GM23338 (cell line): Measurements from ENCODE around the gene ANTXR1. TPM values are rescaled to one million over a fixed set of nuclear protein-coding genes. Genes with fewer than 3 reads are reported as not detected.

ENCODE experiments used
- ATAC-seq: fragments of 200-7000 bp; cut with Tn5 transposase; 3 replicates; pipeline ENCODE4 v1.9.1; 2020
- DNase-seq: peaks from one replicate; pipeline ENCODE4 v3.0.0-alpha.2; 2015; ENCODE audit warnings: low spot score
- H2AFZ ChIP-seq: fragments of 200-600 bp; sonication (generic); 2 replicates; pipeline ENCODE4 v1.8.0; 2016; ENCODE audit warnings: antibody characterized with exemption, mild to moderate bottlenecking, moderate library complexity
- H3F3A ChIP-seq: fragments of 200-600 bp; sonication (generic); replicated peaks from 2 replicates; pipeline ENCODE4 v1.8.0; 2017; ENCODE audit warnings: antibody characterized with exemption, mixed run types, low read depth
- H3K27ac ChIP-seq: fragments of 200-600 bp; sonication (generic); 2 replicates; pipeline ENCODE4 v1.6.1; 2016; ENCODE audit warnings: low read depth
- H3K27me3 ChIP-seq: fragments of 200-600 bp; sonication (generic); 2 replicates; pipeline ENCODE4 v1.8.0; 2016; ENCODE audit warnings: mild to moderate bottlenecking, mixed run types, moderate library complexity; ENCODE audit not compliant: insufficient read depth
- H3K36me3 ChIP-seq: fragments of 200-600 bp; sonication (generic); 2 replicates; pipeline ENCODE4 v1.8.0; 2016; ENCODE audit warnings: mild to moderate bottlenecking; ENCODE audit not compliant: insufficient read depth
- H3K4me1 ChIP-seq: fragments of 200-600 bp; sonication (generic); 2 replicates; pipeline ENCODE4 v1.8.0; 2016; ENCODE audit warnings: mild to moderate bottlenecking, moderate library complexity; ENCODE audit not compliant: insufficient read depth
- H3K4me2 ChIP-seq: fragments of 200-600 bp; sonication (generic); 2 replicates; pipeline ENCODE4 v1.7.1; 2017; ENCODE audit warnings: mixed run types
- H3K4me3 ChIP-seq: fragments of 200-600 bp; sonication (generic); 2 replicates; pipeline ENCODE4 v1.6.1; 2016; ENCODE audit warnings: mixed run types
- H3K79me2 ChIP-seq: fragments of 200-600 bp; sonication (generic); replicated peaks from 2 replicates; pipeline ENCODE4 v1.8.0; 2017; ENCODE audit warnings: mild to moderate bottlenecking; ENCODE audit not compliant: insufficient read depth
- H3K9me2 ChIP-seq: fragments of 200-600 bp; sonication (generic); 2 replicates; pipeline ENCODE4 v1.8.0; 2017; ENCODE audit not compliant: insufficient read depth
- H4K20me1 ChIP-seq: fragments of 200-600 bp; sonication (generic); replicated peaks from 2 replicates; pipeline ENCODE4 v1.8.0; 2017; ENCODE audit warnings: mild to moderate bottlenecking; ENCODE audit not compliant: insufficient read depth
- H3K27ac Mint-ChIP-seq: 2 replicates; pipeline ENCODE4 v1.8.0; 2020; ENCODE audit warnings: inconsistent platforms, mild to moderate bottlenecking, moderate library complexity, mixed read lengths
- H3K27me3 Mint-ChIP-seq: 3 replicates; pipeline ENCODE4 v1.8.0; 2022; ENCODE audit warnings: low read depth, mild to moderate bottlenecking, moderate library complexity, mixed read lengths, inconsistent platforms; ENCODE audit not compliant: insufficient read depth, poor library complexity
- H3K36me3 Mint-ChIP-seq: 3 replicates; pipeline ENCODE4 v1.8.0; 2021; ENCODE audit warnings: low read depth, mild to moderate bottlenecking, inconsistent platforms, moderate library complexity, mixed read lengths
- H3K4me1 Mint-ChIP-seq: 3 replicates; pipeline ENCODE4 v1.8.0; 2020; ENCODE audit warnings: mild to moderate bottlenecking, inconsistent platforms, mixed read lengths
- H3K4me3 Mint-ChIP-seq: 3 replicates; pipeline ENCODE4 v1.8.0; 2021; ENCODE audit warnings: moderate library complexity, mild to moderate bottlenecking, inconsistent platforms, mixed read lengths
- H3K9me3 Mint-ChIP-seq: 3 replicates; pipeline ENCODE4 v1.8.0; 2020; ENCODE audit warnings: moderate library complexity, mild to moderate bottlenecking, inconsistent platforms, mixed read lengths
- CREB1 ChIP-seq: fragments of 250-450 bp; sonication (Bioruptor Pico); IDR thresholded peaks from 2 replicates; pipeline ENCODE4 v1.5.0; 2020; ENCODE audit warnings: low read depth, mild to moderate bottlenecking, moderate library complexity
- ETS1 ChIP-seq: IDR thresholded peaks from 2 replicates; pipeline ENCODE4 v1.6.1; 2016; ENCODE audit warnings: antibody characterized with exemption
- EZH2 ChIP-seq: fragments of 200-600 bp; sonication (generic); IDR thresholded peaks from one replicate; pipeline ENCODE4 v1.8.0; 2017; ENCODE audit warnings: antibody characterized with exemption, mild to moderate bottlenecking, low read depth; ENCODE audit not compliant: unreplicated experiment
- EZH2phosphoT487 ChIP-seq: fragments of 200-600 bp; sonication (generic); IDR thresholded peaks from one replicate; pipeline ENCODE4 v1.8.1; 2018; ENCODE audit warnings: antibody characterized with exemption; ENCODE audit not compliant: unreplicated experiment
- JUNB ChIP-seq: IDR thresholded peaks from one replicate; pipeline ENCODE4 v1.6.1; 2016; ENCODE audit warnings: antibody characterized with exemption; ENCODE audit not compliant: unreplicated experiment
- NANOG ChIP-seq: IDR thresholded peaks from 2 replicates; pipeline ENCODE4 v1.6.1; 2016; ENCODE audit warnings: antibody characterized with exemption, borderline replicate concordance
- POLR2AphosphoS5 ChIP-seq: IDR thresholded peaks from 2 replicates; pipeline ENCODE4 v1.6.1; 2016; ENCODE audit warnings: antibody characterized with exemption, low read depth
- REST ChIP-seq: IDR thresholded peaks from one replicate; pipeline ENCODE4 v1.6.1; 2018; ENCODE audit warnings: antibody characterized with exemption; ENCODE audit not compliant: unreplicated experiment
- STAT1 ChIP-seq: IDR thresholded peaks from one replicate; pipeline ENCODE4 v1.6.1; 2016; ENCODE audit warnings: antibody characterized with exemption; ENCODE audit not compliant: unreplicated experiment
- ZNF114 ChIP-seq: fragments of 250-450 bp; sonication (Bioruptor Pico); IDR thresholded peaks from 2 replicates; pipeline ENCODE4 v1.5.0; 2020; ENCODE audit warnings: mild to moderate bottlenecking, moderate library complexity
- ZNF331 ChIP-seq: fragments of 250-450 bp; sonication (Bioruptor Pico); IDR thresholded peaks from 2 replicates; pipeline ENCODE4 v1.5.0; 2020; ENCODE audit warnings: low read depth, mild to moderate bottlenecking, moderate library complexity
- ZNF462 ChIP-seq: fragments of 250-450 bp; sonication (Bioruptor Pico); IDR thresholded peaks from 2 replicates; pipeline ENCODE4 v1.5.0; 2020; ENCODE audit warnings: mild to moderate bottlenecking, moderate library complexity
- polyA plus RNA-seq: library from polyadenylated mRNA; unstranded; fragments of >200 nt; fragmentation: Nextera tagmentation; extraction: Ambion mirVana; gene quantifications from 2 replicates; pipeline ENCODE4 v1.2.1, GENCODE V29; 2016
- total RNA-seq: library from RNA; depleted of rRNA; stranded (reverse); fragments of >200 nt; shearing (Covaris generic); gene quantifications from 2 replicates; pipeline ENCODE4 v1.2.3, GENCODE V29; 2014
- TF ChIP-seq, protein P1 (sequence below), 2 experiments: fragments of 200-600 bp in 1 of 2; sonication (generic) in 1 of 2; conservative IDR thresholded peaks; 2 replicates each; pipeline versions ENCODE4 v1.5.1 to v1.6.1; 2016 to 2017; ENCODE audit warnings: antibody characterized with exemption in 2 of 2, low read depth in 2 of 2, mild to moderate bottlenecking in 2 of 2, moderate library complexity in 1 of 2

Gene ANTXR1
- total and polyA plus RNA-seq, 2 experiments from 2014 or later, result 16.1 to 23.1 TPM

DNA sequence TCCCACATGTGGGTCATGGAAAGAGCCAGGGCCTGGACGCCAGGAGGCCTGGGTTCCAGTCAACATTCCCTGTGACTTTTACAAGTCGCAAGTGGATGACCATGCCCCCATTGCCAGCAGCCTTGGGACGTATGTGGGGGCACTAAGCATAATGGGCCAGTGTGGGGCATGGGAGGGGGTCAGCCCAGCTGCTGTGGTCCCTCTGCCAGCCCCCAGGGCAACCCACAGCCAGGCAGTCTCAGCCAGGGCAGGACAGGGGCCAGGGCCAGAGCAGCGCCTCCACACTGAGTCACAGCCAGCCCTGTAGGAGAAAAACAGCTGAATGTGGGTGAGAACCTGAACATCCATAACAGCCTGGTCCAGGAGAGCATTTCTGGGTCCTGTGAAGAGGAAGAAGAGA lies 200.8 kb downstream of the ANTXR1 start:
- Mint-ChIP-seq H3K9me3 (no peaks in the 10 kb centered on the region), H3K4me3 (no peak overlapping the region)
- no peak overlapping the region for H3K4me3 ChIP-seq

More for the DNA sequence above, 200.8 kb downstream of the ANTXR1 start:
- Mint-ChIP-seq H3K36me3 (no peaks in the 10 kb centered on the region; the same call in 2 of the 3 replicates), H3K27me3 (peaks cover 4% of the 10 kb centered on the region), H3K4me1 (no peaks in the 10 kb centered on the region; the same call in 2 of the 3 replicates), H3K27ac (no peak overlapping the region)
- no peaks in the 10 kb centered on the region for H3K36me3 ChIP-seq
- 0 out of 2 replicates have a peak, but pooled peaks cover 4% of the 10 kb centered on the region for H3K9me2 ChIP-seq
- H3K79me2 ChIP-seq, result no peaks in the 10 kb centered on the region
- H3K4me1 ChIP-seq, result peaks cover 23% of the 10 kb centered on the region
- H3K27me3 ChIP-seq, result no peaks in the 10 kb centered on the region
- TF ChIP-seq ETS1 (no peak), NANOG (no peak), ZNF331 (CRISPR knock-in tag) (no peak), POLR2AphosphoS5 (no peak), JUNB (no peak), STAT1 (no peak), ZNF462 (CRISPR knock-in tag) (no peak), CREB1 (no peak), ZNF114 (no peak), EZH2 (no peak), EZH2phosphoT487 (no peak), REST (no peak)
- TF ChIP-seq, protein P1, sequence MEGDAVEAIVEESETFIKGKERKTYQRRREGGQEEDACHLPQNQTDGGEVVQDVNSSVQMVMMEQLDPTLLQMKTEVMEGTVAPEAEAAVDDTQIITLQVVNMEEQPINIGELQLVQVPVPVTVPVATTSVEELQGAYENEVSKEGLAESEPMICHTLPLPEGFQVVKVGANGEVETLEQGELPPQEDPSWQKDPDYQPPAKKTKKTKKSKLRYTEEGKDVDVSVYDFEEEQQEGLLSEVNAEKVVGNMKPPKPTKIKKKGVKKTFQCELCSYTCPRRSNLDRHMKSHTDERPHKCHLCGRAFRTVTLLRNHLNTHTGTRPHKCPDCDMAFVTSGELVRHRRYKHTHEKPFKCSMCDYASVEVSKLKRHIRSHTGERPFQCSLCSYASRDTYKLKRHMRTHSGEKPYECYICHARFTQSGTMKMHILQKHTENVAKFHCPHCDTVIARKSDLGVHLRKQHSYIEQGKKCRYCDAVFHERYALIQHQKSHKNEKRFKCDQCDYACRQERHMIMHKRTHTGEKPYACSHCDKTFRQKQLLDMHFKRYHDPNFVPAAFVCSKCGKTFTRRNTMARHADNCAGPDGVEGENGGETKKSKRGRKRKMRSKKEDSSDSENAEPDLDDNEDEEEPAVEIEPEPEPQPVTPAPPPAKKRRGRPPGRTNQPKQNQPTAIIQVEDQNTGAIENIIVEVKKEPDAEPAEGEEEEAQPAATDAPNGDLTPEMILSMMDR (conservative IDR thresholded peaks at IDR 0.05; ENCODE audit: low read depth in 2 of 2), result no peak
- DNase-seq (no peak), ATAC-seq (no peak)
- H3K27ac ChIP-seq, result no peak overlapping the region
- no peak overlapping the region for H2AFZ ChIP-seq
- no peaks in the 10 kb centered on the region for H3F3A ChIP-seq
- H3K4me2 ChIP-seq, result no peak overlapping the region
- no peaks in the 10 kb centered on the region for H4K20me1 ChIP-seq
